Trophoblast cell (in vitro differentiated cells and primary cell): Measurements from ENCODE around the gene FASN.

Experiments
- DNase-seq, 2 donors: peaks; one replicate each; pipeline ENCODE4 v3.0.0-alpha.2; 2016
- H2AFZ ChIP-seq: 2 replicates; pipeline ENCODE4 v1.6.1; 2013; ENCODE audit warnings: low read length, moderate library complexity, mild to moderate bottlenecking; ENCODE audit not compliant: insufficient read depth, poor library complexity
- H2AK5ac ChIP-seq: 2 replicates; pipeline ENCODE4 v1.6.1; 2013; ENCODE audit warnings: mild to moderate bottlenecking, low read length
- H2BK120ac ChIP-seq: 2 replicates; pipeline ENCODE4 v1.6.1; 2013; ENCODE audit warnings: low read length, mild to moderate bottlenecking, moderate library complexity; ENCODE audit not compliant: insufficient read depth, poor library complexity
- H2BK12ac ChIP-seq: 2 replicates; pipeline ENCODE4 v1.6.1; 2013; ENCODE audit warnings: mild to moderate bottlenecking, low read length, moderate library complexity
- H2BK5ac ChIP-seq: 2 replicates; pipeline ENCODE4 v1.6.1; 2013; ENCODE audit warnings: low read length, low read depth, moderate library complexity, mild to moderate bottlenecking; ENCODE audit not compliant: poor library complexity
- H3K14ac ChIP-seq: 2 replicates; pipeline ENCODE4 v1.6.1; 2013; ENCODE audit warnings: mild to moderate bottlenecking, low read length
- H3K18ac ChIP-seq: 2 replicates; pipeline ENCODE4 v1.6.1; 2013; ENCODE audit warnings: mild to moderate bottlenecking, low read length
- H3K23ac ChIP-seq: 2 replicates; pipeline ENCODE4 v1.6.1; 2013; ENCODE audit warnings: low read length
- H3K27ac ChIP-seq: 2 replicates; pipeline ENCODE4 v1.5.1; 2013; ENCODE audit warnings: low read depth, mild to moderate bottlenecking, inconsistent platforms, low read length, moderate library complexity
- H3K27me3 ChIP-seq: 2 replicates; pipeline ENCODE4 v1.6.1; 2013; ENCODE audit warnings: inconsistent platforms, mild to moderate bottlenecking, low read length, moderate library complexity; ENCODE audit not compliant: insufficient read depth
- H3K36me3 ChIP-seq, 2 experiments: 1 replicate in 1 of 2; 2 replicates in 1 of 2; pipeline ENCODE4 v1.6.1; 2013; ENCODE audit warnings: low read length in 2 of 2, mild to moderate bottlenecking in 2 of 2, moderate library complexity in 1 of 2; ENCODE audit not compliant: insufficient read depth in 2 of 2, control insufficient read depth in 1 of 2
- H3K4ac ChIP-seq: 2 replicates; pipeline ENCODE4 v1.6.1; 2013; ENCODE audit warnings: low read depth, mild to moderate bottlenecking, low read length, moderate library complexity
- H3K4me1 ChIP-seq, 2 experiments: 1 replicate in 1 of 2; 2 replicates in 1 of 2; pipeline ENCODE4 v1.6.1; 2013; ENCODE audit warnings: low read length in 2 of 2, mild to moderate bottlenecking in 2 of 2, moderate library complexity in 1 of 2; ENCODE audit not compliant: insufficient read depth in 2 of 2, control insufficient read depth in 1 of 2
- H3K4me2 ChIP-seq: 2 replicates; pipeline ENCODE4 v1.6.1; 2013; ENCODE audit warnings: inconsistent platforms, mild to moderate bottlenecking, low read length, moderate library complexity
- H3K4me3 ChIP-seq: 2 replicates; pipeline ENCODE4 v1.5.1; 2013; ENCODE audit warnings: mild to moderate bottlenecking, low read depth, low read length, inconsistent platforms
- H3K79me1 ChIP-seq: one replicate; pipeline ENCODE4 v1.6.1; 2013; ENCODE audit warnings: low read length
- H3K79me2 ChIP-seq: 2 replicates; pipeline ENCODE4 v1.6.1; 2013; ENCODE audit warnings: low read length, mild to moderate bottlenecking; ENCODE audit not compliant: control insufficient read depth, insufficient read depth, poor library complexity
- H3K9ac ChIP-seq: 2 replicates; pipeline ENCODE4 v1.6.1; 2013; ENCODE audit warnings: mild to moderate bottlenecking, low read length
- H3K9me3 ChIP-seq: 2 replicates; pipeline ENCODE4 v1.6.1; 2013; ENCODE audit warnings: low read depth, mild to moderate bottlenecking, control low read depth, inconsistent platforms, low read length; ENCODE audit not compliant: insufficient read depth
- H4K12ac ChIP-seq: 2 replicates; pipeline ENCODE4 v1.6.1; 2013; ENCODE audit warnings: low read depth, mild to moderate bottlenecking, low read length, moderate library complexity
- H4K8ac ChIP-seq: 2 replicates; pipeline ENCODE4 v1.6.1; 2013; ENCODE audit warnings: low read depth, mild to moderate bottlenecking, low read length, moderate library complexity
- H4K91ac ChIP-seq: one replicate; pipeline ENCODE4 v1.6.1; 2013; ENCODE audit warnings: low read depth, mild to moderate bottlenecking, low read length, moderate library complexity
- WGBS: extraction: QIAGEN DNeasy Blood & Tissue Kit; methylation state at CpG from one replicate; pipeline ENCODE4 v1.1.7; 2013; ENCODE audit warnings: missing lambda C conversion rate; ENCODE audit not compliant: insufficient read length, insufficient coverage; ENCODE audit errors: extremely low coverage; 5-methylcytosine and 5-hydroxymethylcytosine counted together

FASN gene

GRCh38 chr17:82080789-82081464 is 17.1 kb downstream of the FASN start:
- H3K27ac ChIP-seq = no peak overlapping the region
- H3K79me2 ChIP-seq = no peaks in the 10 kb centered on the region
- no peak overlapping the region for H3K23ac ChIP-seq
- H4K8ac ChIP-seq = no peak overlapping the region
- H3K79me1 ChIP-seq = no peaks in the 10 kb centered on the region
- no peak overlapping the region for H4K12ac ChIP-seq
- H3K4me1 ChIP-seq = no peaks in the 10 kb centered on the region
- H3K14ac ChIP-seq = no peak overlapping the region
- WGBS = no CpG with 5 or more reads among the region's 44 CpGs
- no peak overlapping the region for H3K9ac ChIP-seq
- H3K18ac ChIP-seq = no peak overlapping the region
- H2BK120ac ChIP-seq = no peak overlapping the region
- no peak overlapping the region for H2AK5ac ChIP-seq
- H3K9me3 ChIP-seq = peaks cover 6% of the 10 kb centered on the region
- no peak for DNase-seq
- H3K4me2 ChIP-seq = no peak overlapping the region
- H3K36me3 ChIP-seq = peaks cover 84 to 86% of the 10 kb centered on the region in 2 experiments
- no peak overlapping the region for H2BK5ac ChIP-seq
- no peak overlapping the region for H2BK12ac ChIP-seq
- H3K4me3 ChIP-seq = no peak overlapping the region
- H4K91ac ChIP-seq = no peak overlapping the region
- H3K27me3 ChIP-seq = no peaks in the 10 kb centered on the region
- no peak overlapping the region for H2AFZ ChIP-seq
- H3K4ac ChIP-seq = no peak overlapping the region

- Histone ChIP-seq H2BK120ac (no peak overlapping the region), H2AK5ac (no peak overlapping the region), H4K8ac (no peak overlapping the region), H3K9me3 (peaks cover 4% of the 10 kb centered on the region), H3K36me3 (peaks cover 76 to 79% of the 10 kb centered on the region in 2 experiments), H3K14ac (no peak overlapping the region), H4K91ac (no peak overlapping the region), H3K79me2 (no peaks in the 10 kb centered on the region), H3K27me3 (no peaks in the 10 kb centered on the region), H3K23ac (no peak overlapping the region), H3K4me2 (no peak overlapping the region), H3K9ac (no peak overlapping the region), H3K18ac (no peak overlapping the region), H2AFZ (no peak overlapping the region), H3K4ac (no peak overlapping the region), H2BK5ac (no peak overlapping the region), H3K4me3 (peak overlapping the region; percentile 32), H2BK12ac (no peak overlapping the region), H4K12ac (no peak overlapping the region), H3K79me1 (no peaks in the 10 kb centered on the region), H3K4me1 (no peaks in the 10 kb centered on the region), H3K27ac (no peak overlapping the region)
- WGBS = no CpG with 5 or more reads among the region's 36 CpGs
- DNase-seq = no peak
These were observed 17.8 kb downstream of the FASN start for GRCh38 chr17:82080048-82080788.

- Histone ChIP-seq H2BK12ac (no peak overlapping the region), H2AK5ac (no peak overlapping the region), H4K8ac (no peak overlapping the region), H2AFZ (no peak overlapping the region), H3K18ac (no peak overlapping the region), H3K23ac (no peak overlapping the region), H3K4ac (no peak overlapping the region), H3K79me2 (no peaks in the 10 kb centered on the region), H2BK120ac (no peak overlapping the region), H4K12ac (no peak overlapping the region), H3K9me3 (peaks cover 4% of the 10 kb centered on the region), H3K4me2 (no peak overlapping the region), H3K14ac (no peak overlapping the region), H4K91ac (no peak overlapping the region), H3K4me1 (no peaks in the 10 kb centered on the region), H3K27ac (no peak overlapping the region), H2BK5ac (no peak overlapping the region), H3K79me1 (no peaks in the 10 kb centered on the region), H3K27me3 (no peaks in the 10 kb centered on the region), H3K9ac (no peak overlapping the region), H3K36me3 (peaks cover 66 to 68% of the 10 kb centered on the region in 2 experiments), H3K4me3 (no peak overlapping the region)
- DNase-seq = no peak
- WGBS = no CpG with 5 or more reads among the region's 47 CpGs
These were observed 18.9 kb downstream of the FASN start for GRCh38 chr17:82079001-82079677.

- Histone ChIP-seq H3K79me2 (no peaks in the 10 kb centered on the region), H4K91ac (no peak overlapping the region), H3K14ac (no peak overlapping the region), H3K27ac (no peak overlapping the region), H3K4me1 (no peaks in the 10 kb centered on the region), H3K23ac (no peak overlapping the region), H2AFZ (no peak overlapping the region), H2BK12ac (no peak overlapping the region), H3K4ac (no peak overlapping the region), H3K18ac (no peak overlapping the region), H4K12ac (no peak overlapping the region), H3K4me2 (no peak overlapping the region), H2BK5ac (no peak overlapping the region), H2BK120ac (no peak overlapping the region), H3K79me1 (no peaks in the 10 kb centered on the region), H3K9me3 (peaks cover 4% of the 10 kb centered on the region), H2AK5ac (no peak overlapping the region), H3K9ac (no peak overlapping the region), H4K8ac (no peak overlapping the region), H3K4me3 (no peak overlapping the region), H3K36me3 (peaks cover 59 to 61% of the 10 kb centered on the region in 2 experiments), H3K27me3 (no peaks in the 10 kb centered on the region)
- no peak for DNase-seq
- WGBS = no CpG with 5 or more reads among the region's 18 CpGs
These were observed 19.6 kb downstream of the FASN start for GRCh38 chr17:82078433-82078832.
